Measurements from ENCODE around the gene PLXNB2.
"Not testable (repeated sequence)": the region's sequence is repeated elsewhere in the genome, so short reads cannot be mapped to it uniquely, and the experiment has no call there.

Gene PLXNB2

DNA sequence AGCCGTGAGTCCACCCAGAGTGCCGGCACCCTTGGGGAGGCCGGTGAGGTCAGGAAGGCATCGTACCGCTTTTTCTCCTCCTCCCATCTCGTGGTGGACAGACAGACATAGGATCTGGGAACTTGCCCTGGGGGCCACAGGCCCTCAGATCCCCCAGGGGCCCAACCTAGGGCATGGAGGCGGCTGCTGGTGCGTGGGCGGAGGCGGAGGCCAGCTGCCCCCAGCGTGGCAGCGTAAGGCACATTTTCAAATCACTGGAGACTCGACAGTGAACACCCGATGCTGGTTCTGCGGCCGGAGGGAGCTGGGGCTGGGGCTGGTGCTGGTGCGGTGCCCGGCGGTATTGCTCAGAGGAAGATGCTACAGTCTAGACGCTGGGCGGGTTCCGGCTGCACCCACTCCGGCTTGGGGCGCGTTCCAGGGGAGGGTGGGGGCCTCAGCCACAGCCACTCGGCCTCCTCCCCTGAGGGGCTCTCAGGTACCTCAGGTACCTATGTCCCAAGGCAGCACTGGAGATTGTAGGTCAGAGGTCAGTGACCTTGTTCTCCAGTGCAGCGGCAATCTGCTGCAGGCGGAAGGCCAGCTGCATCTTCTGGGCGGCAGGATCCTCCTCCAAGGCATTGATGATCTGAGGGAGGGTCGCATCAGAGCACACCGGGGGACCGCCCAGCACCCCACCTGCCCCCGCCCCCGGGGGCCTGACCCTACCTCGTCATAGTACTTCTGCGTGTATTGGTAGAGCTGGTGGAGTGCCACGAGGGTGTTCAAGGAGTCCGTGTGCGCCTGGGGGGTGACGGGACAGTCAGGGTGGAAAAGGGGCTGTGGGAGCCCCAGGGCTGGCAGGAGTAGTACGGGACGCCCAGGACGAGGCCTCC lies 32.0 kb downstream of the PLXNB2 start:
- TF ChIP-seq, protein P1, sequence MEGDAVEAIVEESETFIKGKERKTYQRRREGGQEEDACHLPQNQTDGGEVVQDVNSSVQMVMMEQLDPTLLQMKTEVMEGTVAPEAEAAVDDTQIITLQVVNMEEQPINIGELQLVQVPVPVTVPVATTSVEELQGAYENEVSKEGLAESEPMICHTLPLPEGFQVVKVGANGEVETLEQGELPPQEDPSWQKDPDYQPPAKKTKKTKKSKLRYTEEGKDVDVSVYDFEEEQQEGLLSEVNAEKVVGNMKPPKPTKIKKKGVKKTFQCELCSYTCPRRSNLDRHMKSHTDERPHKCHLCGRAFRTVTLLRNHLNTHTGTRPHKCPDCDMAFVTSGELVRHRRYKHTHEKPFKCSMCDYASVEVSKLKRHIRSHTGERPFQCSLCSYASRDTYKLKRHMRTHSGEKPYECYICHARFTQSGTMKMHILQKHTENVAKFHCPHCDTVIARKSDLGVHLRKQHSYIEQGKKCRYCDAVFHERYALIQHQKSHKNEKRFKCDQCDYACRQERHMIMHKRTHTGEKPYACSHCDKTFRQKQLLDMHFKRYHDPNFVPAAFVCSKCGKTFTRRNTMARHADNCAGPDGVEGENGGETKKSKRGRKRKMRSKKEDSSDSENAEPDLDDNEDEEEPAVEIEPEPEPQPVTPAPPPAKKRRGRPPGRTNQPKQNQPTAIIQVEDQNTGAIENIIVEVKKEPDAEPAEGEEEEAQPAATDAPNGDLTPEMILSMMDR (conservative IDR thresholded peaks at IDR 0.05; ENCODE audit: low read depth, low read length), result no peak
- H3K4me3 ChIP-seq (ENCODE audit: low read length), result no peak overlapping the region
- no peak for DNase-seq (ENCODE audit: low read depth)

DNA sequence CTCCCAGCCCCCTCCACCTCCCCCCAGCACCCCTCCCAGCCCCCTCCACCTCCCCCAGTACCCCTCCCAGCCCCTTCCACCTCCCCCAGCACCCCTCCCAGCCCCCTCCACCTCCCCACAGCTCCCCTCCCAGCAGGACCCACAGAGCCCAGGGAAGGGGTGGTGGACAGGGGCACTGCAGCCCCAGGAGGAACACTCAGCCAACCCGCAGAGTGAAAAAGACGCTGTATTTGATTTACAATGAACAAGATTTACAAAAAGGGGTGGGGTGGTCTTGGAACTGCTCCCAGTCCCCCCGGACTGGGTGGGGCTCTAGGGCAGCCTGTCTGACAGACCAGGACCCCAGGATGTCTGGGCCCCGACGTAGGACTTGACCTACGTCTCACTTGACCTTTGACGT lies 32.7 kb downstream of the PLXNB2 start:
- TF ChIP-seq, protein P1 (conservative IDR thresholded peaks at IDR 0.05; ENCODE audit: low read depth, low read length), result no peak
- DNase-seq (ENCODE audit: low read depth), result no peak
- H3K4me3 ChIP-seq (ENCODE audit: low read length), result no peak overlapping the region

DNA sequence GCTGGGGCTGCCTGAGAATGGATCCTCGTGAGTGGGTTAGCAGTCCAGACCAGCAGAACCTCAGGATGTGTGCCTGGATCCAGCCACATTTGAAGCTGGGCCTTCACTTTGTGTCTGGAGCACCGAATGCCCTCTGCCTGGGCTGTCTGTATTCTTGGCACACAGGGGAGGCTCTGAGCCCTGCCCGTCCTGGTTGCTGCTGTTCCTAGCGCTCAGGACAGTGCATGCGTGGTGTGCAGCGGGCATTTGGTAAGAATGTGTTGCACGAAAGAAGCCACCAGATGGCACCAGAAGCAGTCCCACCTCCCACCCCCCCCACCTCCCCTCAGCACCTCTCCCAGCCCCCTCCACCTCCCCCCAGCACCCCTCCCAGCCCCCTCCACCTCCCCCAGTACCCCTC lies 33.1 kb downstream of the PLXNB2 start:
- H3K4me3 ChIP-seq (ENCODE audit: low read length), result no peak overlapping the region
- no peak for DNase-seq (ENCODE audit: low read depth)
- TF ChIP-seq, protein P1 (conservative IDR thresholded peaks at IDR 0.05; ENCODE audit: low read depth, low read length), result peak; percentile 41

DNA sequence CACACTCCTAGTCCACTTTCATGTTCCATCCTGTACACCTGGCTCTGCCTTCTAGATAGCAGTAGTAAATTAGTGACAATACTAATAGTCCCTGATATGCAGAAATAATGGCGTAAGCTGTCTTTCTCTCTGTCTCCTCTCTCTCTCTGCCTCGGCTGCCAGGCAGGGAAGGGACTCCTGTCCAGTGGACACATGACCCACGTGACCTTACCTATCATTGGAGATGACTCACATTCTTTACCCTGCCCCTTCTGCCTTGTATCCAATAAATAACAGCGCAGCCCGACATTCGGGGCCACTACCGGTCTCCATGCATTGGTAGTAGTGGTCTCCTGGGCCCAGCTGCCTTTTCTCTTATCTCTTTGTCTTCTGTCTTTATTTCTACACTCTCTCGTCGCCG lies 33.7 kb downstream of the PLXNB2 start:
- not testable (repeated sequence) for DNase-seq (ENCODE audit: low read depth); H3K4me3 ChIP-seq (ENCODE audit: low read length)

DNA sequence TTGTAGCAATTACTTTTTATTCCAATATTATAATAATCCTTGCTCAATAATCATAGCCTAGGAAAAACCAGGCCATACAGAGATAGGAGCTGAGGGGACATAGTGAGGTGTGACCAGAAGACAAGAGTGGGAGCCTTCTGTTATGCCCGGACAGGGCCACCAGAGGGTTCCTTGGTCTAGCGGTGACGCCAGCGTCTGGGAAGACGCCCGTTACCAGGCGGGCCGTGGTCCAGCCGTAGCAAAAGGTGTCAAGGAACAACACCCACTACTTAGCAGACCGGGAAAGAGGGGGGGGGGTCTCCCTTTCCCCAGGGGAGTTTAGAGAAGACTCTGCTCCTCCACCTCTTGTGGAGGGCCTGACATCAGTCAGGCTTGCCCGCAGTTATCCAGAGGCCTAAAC lies 34.1 kb downstream of the PLXNB2 start:
- not testable (repeated sequence) for H3K4me3 ChIP-seq (ENCODE audit: low read length); DNase-seq (ENCODE audit: low read depth)

DNA sequence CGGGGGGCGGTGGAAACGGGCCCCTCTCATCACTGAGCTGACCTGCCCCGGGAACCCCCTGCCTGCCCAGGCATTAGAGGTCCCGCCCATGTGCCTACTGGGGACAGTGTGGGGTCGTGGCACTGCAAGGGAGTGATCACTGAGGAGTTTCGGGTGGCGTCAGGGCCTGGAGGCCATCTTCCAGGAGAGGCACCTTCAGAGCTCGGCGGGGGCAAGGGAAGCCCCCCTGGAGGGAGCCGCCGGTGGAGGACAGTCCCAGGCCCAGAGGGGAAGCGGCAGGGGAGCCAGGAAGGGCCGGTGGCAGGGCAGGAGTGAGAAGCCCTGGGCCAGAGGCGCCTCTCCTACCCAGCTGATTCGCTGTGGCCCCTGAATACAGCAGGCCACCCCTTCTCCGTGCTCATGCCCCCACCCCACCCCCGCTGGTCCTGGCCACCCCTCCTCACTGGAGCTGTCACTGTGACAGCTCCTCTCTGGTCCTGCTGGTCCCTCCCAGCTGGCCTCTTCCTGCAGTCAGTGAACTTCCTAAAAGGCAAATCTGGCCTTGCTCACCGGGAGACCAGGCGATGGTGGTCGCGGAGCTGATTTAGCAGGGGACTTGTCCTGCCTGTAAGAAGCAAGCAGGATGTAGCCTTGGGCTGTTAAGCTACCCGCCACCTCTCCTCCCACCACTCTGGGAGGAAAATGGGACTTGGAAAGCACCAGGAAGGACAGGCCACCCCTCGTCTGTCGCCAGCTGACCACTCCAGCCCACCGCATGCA lies 35.2 kb downstream of the PLXNB2 start:
- TF ChIP-seq, protein P1 (conservative IDR thresholded peaks at IDR 0.05; ENCODE audit: low read depth, low read length), result no peak
- no peak overlapping the region for H3K4me3 ChIP-seq (ENCODE audit: low read length)
- DNase-seq (ENCODE audit: low read depth), result no peak

DNA sequence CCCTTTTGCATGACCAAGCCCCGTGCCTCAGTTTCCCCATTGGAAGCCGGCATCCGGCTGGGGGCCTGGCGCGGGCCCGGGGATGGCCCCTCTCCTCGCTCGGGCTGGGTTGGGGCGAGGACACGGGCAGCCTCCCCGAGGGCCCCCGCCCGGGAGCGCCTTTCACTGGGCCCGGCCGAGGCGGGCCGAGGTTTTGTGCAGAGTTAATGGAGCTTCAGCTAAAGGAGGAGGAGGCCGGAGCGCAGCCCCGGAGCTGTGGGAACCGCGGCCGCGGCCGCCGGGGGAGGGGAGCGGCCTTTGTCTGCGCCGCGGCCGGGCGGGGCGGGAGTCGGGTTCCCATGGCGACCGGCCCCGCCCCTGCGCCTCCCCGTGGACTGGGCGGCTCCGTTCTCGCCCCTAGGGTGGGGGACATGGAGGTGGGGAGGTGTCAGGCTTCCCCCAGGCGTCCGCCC lies 35.9 kb downstream of the PLXNB2 start:
- no peak for DNase-seq (ENCODE audit: low read depth)
- TF ChIP-seq, protein P1 (conservative IDR thresholded peaks at IDR 0.05; ENCODE audit: low read depth, low read length), result no peak
- peak overlapping the region; percentile 19 for H3K4me3 ChIP-seq (ENCODE audit: low read length)
